Peyer's patch (tissue), 4 donors: Measurements from ENCODE around the gene PRAMEF5. TPM values are rescaled to one million over a fixed set of nuclear protein-coding genes. Genes with fewer than 3 reads are reported as not detected.
"Not testable (repeated sequence)": the region's sequence is repeated elsewhere in the genome, so short reads cannot be mapped to it uniquely, and the experiment has no call there.

Source experiments
- DNase-seq, 3 donors: peaks; one replicate each; pipeline ENCODE4 v3.0.0-alpha.2; 2017 to 2019
- H3K27ac ChIP-seq, 4 donors: fragments of 200-600 bp; sonication (generic); one replicate each; pipeline ENCODE4 v1.5.1; 2016 to 2019
- H3K27me3 ChIP-seq, 2 donors: fragments of 200-600 bp; sonication (generic); one replicate each; pipeline ENCODE4 v1.5.1; 2019
- H3K36me3 ChIP-seq, 3 donors: fragments of 200-600 bp; sonication (generic); one replicate each; pipeline ENCODE4 v1.5.1; 2016 to 2019
- H3K4me1 ChIP-seq, 4 donors: fragments of 200-600 bp; sonication (generic); one replicate each; pipeline ENCODE4 v1.5.1; 2016 to 2019
- H3K4me3 ChIP-seq, 4 donors: fragments of 200-600 bp; sonication (generic); 1 replicate in 3 of 4; 2 replicates in 1 of 4; pipeline ENCODE4 v1.5.1; 2016 to 2019; ENCODE audit warnings: mild to moderate bottlenecking in 1 of 4
- H3K9me3 ChIP-seq, 4 donors: fragments of 200-600 bp; sonication (generic); one replicate each; pipeline ENCODE4 v1.5.1; 2016 to 2019; ENCODE audit warnings: mild to moderate bottlenecking in 1 of 4
- small RNA-seq, 2 donors: library from RNA; depleted of rRNA; stranded (forward); fragments of <200 nt; gene quantifications; one replicate each; pipeline ENCODE3, GENCODE V24; 2016
- total RNA-seq, 4 donors: library from RNA; depleted of rRNA; stranded (reverse); fragments of >200 nt; gene quantifications; one replicate each; pipeline ENCODE4 v1.1.0, GENCODE V29; 2016

PRAMEF5 gene
- total RNA-seq, 4 donors from 2014 or later = not detected

DNA sequence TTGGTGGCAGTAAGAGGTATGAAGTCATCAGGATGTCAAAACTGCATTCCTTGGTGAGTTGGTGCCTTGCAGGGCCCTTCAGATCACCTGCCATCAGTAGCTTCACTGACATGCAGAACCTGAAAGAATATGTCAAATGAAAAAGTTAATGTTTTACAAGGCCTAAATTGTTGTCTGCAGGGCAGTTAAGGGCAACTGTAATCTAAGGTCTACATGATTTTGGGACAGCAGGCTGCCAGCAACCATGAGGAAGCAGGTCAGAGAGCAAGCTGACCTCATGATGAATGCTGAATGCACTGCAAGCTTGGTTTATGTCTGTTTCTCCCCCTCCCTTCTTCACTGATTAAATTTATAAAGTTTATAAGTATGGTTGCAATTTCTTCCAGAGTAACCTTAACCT, 48.2 kb downstream of the PRAMEF5 start:
- not testable (repeated sequence) for H3K4me1 ChIP-seq, DNase-seq, H3K4me3 ChIP-seq, H3K36me3 ChIP-seq, H3K9me3 ChIP-seq, H3K27me3 ChIP-seq, H3K27ac ChIP-seq

DNA sequence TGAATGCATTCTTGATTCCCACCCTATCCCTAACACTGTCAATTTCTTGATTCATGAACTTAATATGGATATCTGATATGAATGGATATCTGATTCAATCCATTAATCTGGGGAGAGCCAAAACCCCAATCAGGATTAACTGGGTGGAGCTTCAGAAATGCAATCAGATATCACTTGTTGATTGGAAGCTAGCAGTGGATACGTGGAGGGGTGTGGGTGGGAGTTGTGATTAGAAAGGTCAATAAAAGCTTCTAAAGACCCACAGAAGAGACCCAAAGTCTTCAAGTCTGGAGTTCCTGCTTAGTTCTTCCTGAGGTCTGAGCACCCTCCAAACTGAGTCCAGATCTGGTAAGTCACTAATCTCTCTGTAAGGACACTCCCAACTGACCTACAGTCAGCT, 49.2 kb downstream of the PRAMEF5 start, which contains the start of gene PRAMEF33:
PRAMEF33 (plus strand) TSS at position 301 of the 400 bp plus-strand sequence. CDS start 2,416 bp downstream, outside the sequence.
- not testable (repeated sequence) for H3K4me1 ChIP-seq, H3K36me3 ChIP-seq, H3K27me3 ChIP-seq, H3K9me3 ChIP-seq, H3K27ac ChIP-seq, H3K4me3 ChIP-seq, DNase-seq

Small RNA genes within 50 kb of the gene (small RNA-seq; reads per million reads assigned to genes)
- 0 reads per million in 2 donors for gene RNU6-771P

Other genes starting within 250 kb of the PRAMEF5 start
- gene PRAMEF27, start 197.6 kb upstream of the PRAMEF5 start, total RNA-seq = not detected
- gene HNRNPCL3, start 193.4 kb upstream of the PRAMEF5 start, total RNA-seq = not detected
- gene PRAMEF25, start 183.4 kb upstream of the PRAMEF5 start, total RNA-seq = not detected
- gene HNRNPCL2, start 137.3 kb upstream of the PRAMEF5 start, total RNA-seq = not detected
- not detected for gene PRAMEF26, start 98.2 kb upstream of the PRAMEF5 start, total RNA-seq
- gene HNRNPCL4, start 88.6 kb upstream of the PRAMEF5 start, total RNA-seq = not detected
- not detected for gene PRAMEF9, start 82.3 kb upstream of the PRAMEF5 start, total RNA-seq
- gene PRAMEF13, start 52.8 kb upstream of the PRAMEF5 start, total RNA-seq = not detected
- not detected for gene PRAMEF18, start 28.0 kb upstream of the PRAMEF5 start, total RNA-seq
- not detected for gene PRAMEF8, start 30.9 kb downstream of the PRAMEF5 start, total RNA-seq
- gene PRAMEF33, start 49.3 kb downstream of the PRAMEF5 start, total RNA-seq = not detected
- not detected for gene PRAMEF15, start 61.4 kb downstream of the PRAMEF5 start, total RNA-seq
- not detected for gene PRAMEF14, start 92.9 kb downstream of the PRAMEF5 start, total RNA-seq
- gene PRAMEF19, start 117.7 kb downstream of the PRAMEF5 start, total RNA-seq = not detected
- gene PRAMEF17, start 135.4 kb downstream of the PRAMEF5 start, total RNA-seq = not detected
- gene PRAMEF20, start 156.3 kb downstream of the PRAMEF5 start, total RNA-seq = not detected